Activated CD8-positive, alpha-beta memory T cell treated with anti-CD3 and anti-CD28 coated beads, Interleukin-2, amount 50 U/mL, for 24 hours (primary cell): ENCODE results near the gene SPOUT1.

Source experiments
- DNase-seq: peaks from one replicate; pipeline ENCODE4 v3.0.0-alpha.2; 2020; ENCODE audit errors: extremely low read depth

SPOUT1 gene

GRCh38 chr9:128836509-128837145, 7.0 kb upstream of the SPOUT1 start:
- DNase-seq = no peak

- DNase-seq = no peak
Observed at GRCh38 chr9:128835246-128836210, 5.9 kb upstream of the SPOUT1 start.

- no peak for DNase-seq
Observed at GRCh38 chr9:128833696-128834095, 4.1 kb upstream of the SPOUT1 start.

- no peak for DNase-seq
Observed at GRCh38 chr9:128828719-128829452, 708 bp downstream of the SPOUT1 start.

GRCh38 chr9:128828267-128828666, 1.3 kb downstream of the SPOUT1 start:
- no peak for DNase-seq

- DNase-seq = no peak
Observed at GRCh38 chr9:128825923-128826700, 3.5 kb downstream of the SPOUT1 start.

GRCh38 chr9:128824911-128825310, 4.7 kb downstream of the SPOUT1 start:
- no peak for DNase-seq

GRCh38 chr9:128823903-128824406, 5.6 kb downstream of the SPOUT1 start:
- no peak for DNase-seq

GRCh38 chr9:128823362-128823902, 6.2 kb downstream of the SPOUT1 start:
- DNase-seq = no peak

GRCh38 chr9:128822407-128823042, 7.1 kb downstream of the SPOUT1 start:
- DNase-seq = no peak

GRCh38 chr9:128821584-128822406, 7.8 kb downstream of the SPOUT1 start:
- DNase-seq = no peak

GRCh38 chr9:128820665-128821583, 8.7 kb downstream of the SPOUT1 start:
- DNase-seq = no peak

- DNase-seq = no peak
Observed at GRCh38 chr9:128819716-128820664, 9.6 kb downstream of the SPOUT1 start.

GRCh38 chr9:128818839-128819715, 10.5 kb downstream of the SPOUT1 start:
- no peak for DNase-seq

GRCh38 chr9:128818099-128818838, 11.3 kb downstream of the SPOUT1 start, which contains the start of gene ENDOG:
ENDOG (plus strand) TSS chr9:128818500; CDS start chr9:128818685, 185 bp downstream.
- DNase-seq = peak; percentile 93

- no peak for DNase-seq
Observed at GRCh38 chr9:128810873-128811272, 18.7 kb downstream of the SPOUT1 start.
